Fibroblast of lung (primary cell): Measurements from ENCODE around the gene SNX13.

ENCODE experiments used
- EZH2 ChIP-seq: IDR thresholded peaks from 2 replicates; pipeline ENCODE4 v1.5.1; 2012; ENCODE audit warnings: low read length, control low read depth, mild to moderate bottlenecking; ENCODE audit errors: missing control alignments
- TF ChIP-seq, protein P1 (sequence below), 2 donors: IDR thresholded peaks in 1 of 2; conservative IDR thresholded peaks in 1 of 2; 1 replicate in 1 of 2; 2 replicates in 1 of 2; pipeline ENCODE4 v1.5.1; 2011 to 2012; ENCODE audit warnings: low read length in 2 of 2, control low read depth in 1 of 2, inconsistent platforms in 1 of 2, low read depth in 1 of 2, mild to moderate bottlenecking in 1 of 2

DNA sequence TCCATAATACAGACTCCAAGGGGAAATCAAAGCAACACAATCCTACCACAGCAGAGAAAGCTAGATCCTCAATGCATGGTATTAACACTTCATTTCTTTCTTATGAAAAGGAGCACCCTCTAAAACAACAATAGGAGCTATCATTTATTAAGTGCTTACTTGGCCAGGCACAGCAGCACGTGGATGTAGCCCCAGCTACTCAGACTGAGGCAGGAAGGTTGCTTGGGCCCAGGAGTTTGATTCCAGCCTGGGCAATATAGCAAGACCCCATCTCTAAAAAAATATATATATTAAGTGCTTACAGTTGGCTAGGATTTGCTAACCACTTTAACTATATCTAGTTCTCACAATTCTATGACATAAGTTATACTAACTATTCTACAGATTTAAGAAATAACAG lies 12.2 kb downstream of the SNX13 start:
- TF ChIP-seq, protein P1, sequence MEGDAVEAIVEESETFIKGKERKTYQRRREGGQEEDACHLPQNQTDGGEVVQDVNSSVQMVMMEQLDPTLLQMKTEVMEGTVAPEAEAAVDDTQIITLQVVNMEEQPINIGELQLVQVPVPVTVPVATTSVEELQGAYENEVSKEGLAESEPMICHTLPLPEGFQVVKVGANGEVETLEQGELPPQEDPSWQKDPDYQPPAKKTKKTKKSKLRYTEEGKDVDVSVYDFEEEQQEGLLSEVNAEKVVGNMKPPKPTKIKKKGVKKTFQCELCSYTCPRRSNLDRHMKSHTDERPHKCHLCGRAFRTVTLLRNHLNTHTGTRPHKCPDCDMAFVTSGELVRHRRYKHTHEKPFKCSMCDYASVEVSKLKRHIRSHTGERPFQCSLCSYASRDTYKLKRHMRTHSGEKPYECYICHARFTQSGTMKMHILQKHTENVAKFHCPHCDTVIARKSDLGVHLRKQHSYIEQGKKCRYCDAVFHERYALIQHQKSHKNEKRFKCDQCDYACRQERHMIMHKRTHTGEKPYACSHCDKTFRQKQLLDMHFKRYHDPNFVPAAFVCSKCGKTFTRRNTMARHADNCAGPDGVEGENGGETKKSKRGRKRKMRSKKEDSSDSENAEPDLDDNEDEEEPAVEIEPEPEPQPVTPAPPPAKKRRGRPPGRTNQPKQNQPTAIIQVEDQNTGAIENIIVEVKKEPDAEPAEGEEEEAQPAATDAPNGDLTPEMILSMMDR (conservative IDR thresholded peaks at IDR 0.05 in 1 of 2, IDR thresholded peaks at IDR 0.05 in 1 of 2; ENCODE audit: low read depth in 1 of 2, low read length in 2 of 2): no peak
- no peak for TF ChIP-seq EZH2
